GM19035 (cell line): ENCODE results near the gene NFATC2.

Source experiments
- ATAC-seq: cut with Tn5 transposase; IDR thresholded peaks from one replicate; pipeline ENCODE4 v1.9.1; 2021; ENCODE audit not compliant: unreplicated experiment

Gene NFATC2

DNA sequence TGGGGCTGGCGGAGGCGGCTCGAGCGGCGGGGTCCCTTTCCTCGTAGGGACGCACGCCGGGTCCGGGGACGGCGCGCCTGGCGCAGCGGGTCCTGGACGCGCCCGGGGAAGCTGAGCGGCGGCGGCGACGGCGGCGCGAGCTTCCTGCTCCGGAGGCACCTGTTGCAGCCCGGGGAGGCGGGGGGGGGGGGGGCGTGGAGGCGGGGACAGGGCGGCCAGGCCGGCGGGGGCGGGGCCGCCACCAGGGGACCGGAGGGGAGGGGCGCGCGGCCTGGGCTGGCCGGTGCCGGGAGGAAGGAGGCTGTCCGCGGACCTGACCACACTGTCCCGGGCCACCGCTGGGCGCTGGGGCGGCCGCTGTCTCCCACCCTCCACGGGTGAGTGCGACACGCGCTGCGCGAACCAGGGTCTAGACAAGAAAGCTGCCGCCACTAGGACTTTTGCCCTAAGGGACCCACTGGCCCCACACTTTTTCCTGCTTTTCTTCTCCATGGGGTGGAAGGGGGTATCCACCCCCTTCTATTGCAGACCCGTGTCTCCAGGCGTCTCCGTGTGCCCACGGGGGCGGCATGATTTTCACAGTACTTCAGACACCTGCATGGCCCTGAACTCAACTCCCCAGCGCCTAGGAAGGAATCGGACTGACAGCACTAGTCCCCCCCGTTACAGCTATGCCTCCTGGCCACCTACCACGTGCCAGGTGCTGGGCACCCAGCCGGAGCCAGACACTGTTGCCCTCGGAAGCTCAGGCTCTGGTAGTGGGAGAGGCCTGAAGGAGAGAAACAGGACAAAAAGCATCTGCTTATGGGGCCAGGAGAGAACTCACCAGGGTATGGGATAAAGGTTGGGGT, at the start of gene NFATC2:
TSS of gene NFATC2 (minus strand) at position 149 of the 851 bp plus-strand sequence. CDS start 220 bp downstream, outside the sequence.
- ATAC-seq = peak; percentile 41

DNA sequence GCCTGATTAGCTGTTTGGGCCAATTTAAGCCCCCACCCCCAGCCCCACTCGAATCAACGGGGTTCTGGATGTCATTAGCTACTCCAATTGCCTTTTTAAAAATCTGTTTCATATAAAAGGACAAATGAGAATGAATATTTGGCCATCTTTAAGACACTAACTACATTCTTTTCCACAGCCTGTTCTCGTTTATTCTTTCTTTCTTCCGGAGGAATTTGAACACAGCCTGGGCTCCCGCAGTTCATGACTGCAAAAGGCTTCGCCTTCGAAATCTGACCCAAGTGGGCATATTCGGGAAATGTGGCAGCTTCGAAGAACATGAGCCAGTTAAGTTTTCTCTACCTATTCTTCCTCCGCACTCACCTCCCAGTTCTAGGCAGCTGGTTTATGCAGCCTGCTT, 49.4 kb upstream of the NFATC2 start:
- ATAC-seq = no peak

DNA sequence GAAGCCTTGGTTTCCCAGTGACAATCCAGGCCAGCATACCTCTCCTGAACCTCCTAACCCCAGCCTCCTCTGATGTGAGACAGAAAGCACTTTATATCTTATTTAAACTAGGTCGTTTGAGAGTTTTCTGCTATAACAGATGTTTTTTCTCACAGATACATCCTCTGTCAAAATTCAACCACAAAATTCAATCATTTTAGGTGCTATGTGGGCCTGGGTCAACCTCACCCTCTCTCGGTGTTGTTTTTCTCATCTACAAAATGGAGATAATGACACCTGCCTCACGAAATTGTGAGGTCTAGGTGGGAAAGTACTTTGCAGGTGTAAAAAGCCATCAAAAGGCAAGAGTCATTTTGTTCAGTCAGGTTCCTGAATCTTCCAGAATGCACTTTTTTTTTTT, 46.2 kb upstream of the NFATC2 start:
- no peak for ATAC-seq

DNA sequence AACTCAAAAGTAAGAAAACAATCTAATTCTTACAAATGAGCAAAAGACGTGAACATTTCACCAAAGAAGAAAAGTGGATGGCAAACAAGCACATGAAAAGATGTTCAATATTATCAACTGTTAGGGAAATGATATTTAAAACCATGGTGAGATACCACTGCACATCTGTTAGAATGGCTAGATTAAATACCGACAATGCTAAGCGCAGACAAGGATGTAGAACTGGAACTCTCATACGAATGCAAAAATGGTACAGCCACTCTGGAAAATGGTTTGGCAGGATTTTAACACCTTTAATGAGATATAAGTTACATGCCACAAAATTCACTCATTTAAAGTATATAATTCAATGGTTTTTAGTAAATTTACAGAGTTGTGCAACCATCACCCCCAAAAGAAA, 44.6 kb upstream of the NFATC2 start:
- ATAC-seq = no peak

GRCh38 chr20:51586005-51586440, 43.5 kb upstream of the NFATC2 start:
- ATAC-seq = no peak

DNA sequence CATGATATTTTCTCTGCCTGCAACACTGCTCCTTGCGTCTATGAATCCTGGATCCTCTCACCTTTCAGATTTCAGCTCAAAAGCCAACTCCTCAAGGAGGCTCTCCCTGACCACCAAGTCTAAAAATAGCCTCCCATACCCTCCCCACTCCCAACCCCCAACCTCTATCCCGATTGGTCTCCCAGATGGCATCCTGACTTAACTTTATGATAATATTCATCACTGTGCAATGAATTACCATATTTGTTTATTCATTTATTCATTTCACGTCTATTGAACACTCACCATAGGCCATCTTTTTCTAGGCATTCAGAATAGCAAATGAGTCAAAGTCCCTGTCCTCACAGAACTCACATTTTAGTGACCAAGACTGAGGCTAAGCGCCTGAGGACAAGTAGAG, 42.6 kb upstream of the NFATC2 start:
- no peak for ATAC-seq

DNA sequence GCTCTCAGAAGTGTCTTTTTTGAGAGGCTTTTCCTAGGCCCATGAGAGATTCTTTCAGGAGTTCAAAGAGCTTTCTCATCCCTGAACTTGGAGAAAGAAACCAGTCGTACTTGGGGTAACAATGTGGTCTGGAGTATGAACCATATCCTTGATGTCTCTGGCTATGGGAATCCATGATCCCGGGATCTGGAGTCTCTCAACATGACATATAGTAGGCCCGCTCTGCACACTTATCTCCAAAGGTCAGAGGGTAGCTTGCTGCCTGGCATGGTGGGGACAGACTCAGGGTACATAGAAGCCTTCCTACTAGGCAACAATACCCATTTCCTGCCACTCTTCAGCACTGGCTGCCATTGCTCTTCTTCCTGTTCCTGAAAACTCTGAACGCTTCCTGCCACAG, 42.2 kb upstream of the NFATC2 start:
- ATAC-seq = no peak

DNA sequence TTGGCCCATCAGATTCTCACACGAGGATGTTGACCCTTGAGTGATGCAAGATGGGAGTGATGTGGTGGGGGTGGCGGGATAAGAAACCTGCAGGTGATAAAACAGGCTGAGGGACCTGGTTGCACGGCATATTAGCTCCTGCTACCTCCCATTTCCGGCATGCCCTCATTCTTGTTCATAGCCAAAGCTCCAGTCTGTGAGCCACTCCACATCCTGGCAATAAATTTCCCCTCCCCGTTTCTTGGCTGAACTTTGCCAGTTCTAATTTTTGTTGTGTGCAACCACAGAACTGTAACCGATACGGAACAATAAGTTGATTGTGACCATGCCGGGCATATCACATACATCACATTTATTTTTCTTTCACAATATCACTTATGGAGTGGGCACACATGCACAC, 41.6 kb upstream of the NFATC2 start:
- ATAC-seq = no peak

DNA sequence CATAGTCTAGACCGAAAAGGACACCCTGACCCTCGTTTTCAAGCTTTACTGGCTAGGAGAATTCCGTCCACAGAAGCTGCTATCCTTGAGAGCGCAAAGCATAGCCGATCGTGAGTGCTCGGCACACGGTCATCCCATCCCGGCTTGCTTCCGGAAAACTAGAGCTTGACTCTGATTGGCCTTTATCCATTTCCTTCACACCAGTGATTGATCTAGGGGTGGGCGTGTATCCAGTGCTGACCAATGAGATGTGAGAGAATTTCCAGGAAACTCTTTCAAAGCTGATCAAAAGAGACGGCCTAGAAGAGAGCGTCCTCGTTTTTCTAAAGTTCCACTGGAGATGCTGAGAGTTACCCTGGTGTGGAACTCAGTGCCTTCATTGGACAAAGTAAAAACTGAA, 41.0 kb upstream of the NFATC2 start:
- ATAC-seq = no peak

GRCh38 chr20:51583073-51583472, 40.6 kb upstream of the NFATC2 start:
- ATAC-seq = no peak

GRCh38 chr20:51581571-51581970, 39.1 kb upstream of the NFATC2 start:
- ATAC-seq = no peak

GRCh38 chr20:51579137-51579536, 36.6 kb upstream of the NFATC2 start:
- no peak for ATAC-seq

GRCh38 chr20:51578145-51578459, 35.6 kb upstream of the NFATC2 start:
- ATAC-seq = no peak

- ATAC-seq = no peak
Measured at GRCh38 chr20:51577432-51578144, 35.1 kb upstream of the NFATC2 start.

- no peak for ATAC-seq
Measured at GRCh38 chr20:51575486-51575885, 33.0 kb upstream of the NFATC2 start.

DNA sequence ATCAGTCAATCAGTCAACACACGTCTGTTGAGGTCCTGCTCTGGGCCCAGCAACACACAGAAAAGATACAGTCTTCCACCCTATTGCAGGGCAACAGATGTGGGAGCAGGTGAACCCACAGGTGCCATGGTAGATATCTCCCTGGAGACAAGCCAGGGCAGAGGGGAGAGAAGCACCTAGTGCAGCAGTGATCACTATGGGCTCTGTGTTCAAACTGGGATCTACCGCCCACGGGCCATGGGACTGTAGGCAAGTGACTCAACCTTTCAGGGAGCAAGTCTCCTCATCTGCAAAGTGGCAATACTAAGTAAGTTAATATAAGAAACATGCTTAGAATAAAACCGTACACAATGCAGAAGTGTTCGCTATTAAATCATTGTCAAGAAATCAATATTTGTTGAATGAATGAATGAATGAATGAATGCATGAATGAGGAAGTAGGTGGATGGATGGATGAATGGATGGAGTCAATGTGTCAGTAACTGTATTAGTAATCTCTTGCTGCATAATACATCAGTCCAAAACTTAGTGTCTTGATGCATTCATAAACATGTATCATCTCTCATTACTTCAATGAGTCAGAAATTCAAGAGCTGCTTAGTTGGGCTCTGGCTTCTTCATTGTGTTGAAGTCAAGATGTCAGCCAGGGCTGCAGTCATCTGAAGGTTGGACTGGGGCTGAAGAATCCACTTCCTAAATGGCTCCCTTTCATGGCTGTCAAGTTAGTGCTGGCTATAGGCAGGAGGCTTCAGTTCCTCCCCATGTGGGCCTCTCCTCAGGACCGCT, 31.9 kb upstream of the NFATC2 start:
- no peak for ATAC-seq

DNA sequence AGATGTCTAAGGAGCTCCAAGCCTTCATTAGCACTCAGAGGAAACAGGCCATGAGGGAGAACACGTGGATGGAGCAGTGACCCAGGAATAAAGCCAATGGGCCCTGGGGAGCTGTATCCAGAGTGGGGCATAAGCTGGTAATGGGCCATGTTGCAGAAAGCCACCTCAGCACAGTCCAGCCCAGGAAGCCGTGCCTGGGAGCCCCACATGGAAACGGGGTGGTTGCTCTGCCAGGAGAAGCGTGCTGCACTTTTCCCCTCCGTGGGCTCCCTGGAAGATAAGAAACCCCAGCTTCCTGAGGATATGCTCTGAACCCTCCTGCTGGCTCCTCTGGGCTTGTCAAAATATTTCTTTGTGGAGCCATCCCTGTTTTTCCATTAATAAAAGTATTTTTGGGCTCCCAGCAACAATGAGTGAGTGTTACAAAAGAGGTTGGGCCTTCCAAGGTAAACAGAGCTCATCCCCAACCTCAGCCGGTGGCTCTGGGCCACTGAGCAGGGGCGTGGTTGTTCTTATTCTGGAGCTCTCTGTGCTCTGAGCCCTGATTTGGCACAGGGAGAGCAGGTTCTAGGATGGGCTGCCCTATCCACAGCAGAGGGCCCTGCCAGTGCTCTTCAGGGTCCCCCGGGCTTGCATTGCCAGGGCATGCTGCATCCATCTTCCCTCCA, 31.2 kb upstream of the NFATC2 start:
- no peak for ATAC-seq

GRCh38 chr20:51571460-51571794, 28.9 kb upstream of the NFATC2 start:
- ATAC-seq = no peak

DNA sequence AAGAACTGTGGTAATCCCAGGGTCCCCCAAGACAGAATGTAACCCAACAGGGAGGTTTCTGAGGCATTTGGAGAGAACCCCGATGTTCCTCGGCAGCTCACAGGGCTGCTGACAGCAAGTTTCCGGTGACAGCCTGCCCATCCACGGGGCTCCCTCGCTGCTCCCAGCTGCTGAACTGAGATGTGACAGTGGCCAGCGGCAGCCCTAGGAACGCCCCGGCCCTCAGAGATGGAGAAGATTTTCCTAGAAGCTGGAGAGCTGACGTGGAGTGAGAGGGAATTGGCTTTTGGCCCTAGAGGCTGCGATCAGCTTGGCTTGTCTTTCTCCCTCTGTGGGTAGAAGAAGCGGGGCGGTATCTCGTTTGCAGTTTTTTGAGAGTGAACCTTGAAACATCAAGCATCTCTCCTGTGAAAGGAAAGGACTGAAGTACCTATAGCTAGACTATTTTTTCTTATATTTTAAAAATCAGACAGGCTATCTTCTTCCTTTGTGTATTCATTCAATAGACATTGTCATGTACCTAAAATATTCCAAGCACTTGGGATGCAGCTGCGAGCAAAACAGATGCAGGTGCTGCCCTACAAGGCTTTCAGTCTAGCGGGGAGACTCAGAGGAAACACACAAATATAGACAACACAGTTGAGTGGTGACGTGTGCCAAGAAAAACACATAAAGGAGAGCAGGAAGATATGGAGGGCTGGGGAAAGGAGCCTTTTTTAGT, 28.4 kb upstream of the NFATC2 start:
- ATAC-seq = no peak
